ENCODE data around the gene C16orf95.

- TF ChIP-seq, protein P1, sequence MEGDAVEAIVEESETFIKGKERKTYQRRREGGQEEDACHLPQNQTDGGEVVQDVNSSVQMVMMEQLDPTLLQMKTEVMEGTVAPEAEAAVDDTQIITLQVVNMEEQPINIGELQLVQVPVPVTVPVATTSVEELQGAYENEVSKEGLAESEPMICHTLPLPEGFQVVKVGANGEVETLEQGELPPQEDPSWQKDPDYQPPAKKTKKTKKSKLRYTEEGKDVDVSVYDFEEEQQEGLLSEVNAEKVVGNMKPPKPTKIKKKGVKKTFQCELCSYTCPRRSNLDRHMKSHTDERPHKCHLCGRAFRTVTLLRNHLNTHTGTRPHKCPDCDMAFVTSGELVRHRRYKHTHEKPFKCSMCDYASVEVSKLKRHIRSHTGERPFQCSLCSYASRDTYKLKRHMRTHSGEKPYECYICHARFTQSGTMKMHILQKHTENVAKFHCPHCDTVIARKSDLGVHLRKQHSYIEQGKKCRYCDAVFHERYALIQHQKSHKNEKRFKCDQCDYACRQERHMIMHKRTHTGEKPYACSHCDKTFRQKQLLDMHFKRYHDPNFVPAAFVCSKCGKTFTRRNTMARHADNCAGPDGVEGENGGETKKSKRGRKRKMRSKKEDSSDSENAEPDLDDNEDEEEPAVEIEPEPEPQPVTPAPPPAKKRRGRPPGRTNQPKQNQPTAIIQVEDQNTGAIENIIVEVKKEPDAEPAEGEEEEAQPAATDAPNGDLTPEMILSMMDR (IDR thresholded peaks at IDR 0.05): no peak
- no peak for TF ChIP-seq POLR2A (IDR thresholded peaks at IDR 0.05)
Observed at GRCh38 chr16:87339086-87339723, 22.0 kb upstream of the C16orf95 start.

Data from lower leg skin (tissue), 3 donors.